Effector memory CD4-positive, alpha-beta T cell (primary cell): Measurements from ENCODE around the gene CLDN34.

ENCODE experiments used
- DNase-seq, 3 donors: peaks; one replicate each; pipeline ENCODE4 v3.0.0-alpha.2; 2020
- H3K27ac ChIP-seq: 2 replicates; pipeline ENCODE4 v1.7.0; 2013; ENCODE audit warnings: mild to moderate bottlenecking, low read length, moderate library complexity; ENCODE audit not compliant: insufficient read depth, poor library complexity, severe bottlenecking
- H3K27me3 ChIP-seq: replicated peaks from 2 replicates; pipeline ENCODE4 v1.7.0; 2013; ENCODE audit warnings: mild to moderate bottlenecking, low read length; ENCODE audit not compliant: insufficient read depth, control insufficient read depth, poor library complexity, severe bottlenecking
- H3K36me3 ChIP-seq: 2 replicates; pipeline ENCODE4 v1.7.0; 2013; ENCODE audit warnings: mild to moderate bottlenecking, low read length, moderate library complexity; ENCODE audit not compliant: control insufficient read depth, insufficient read depth
- H3K4me1 ChIP-seq: 2 replicates; pipeline ENCODE4 v1.7.0; 2013; ENCODE audit warnings: low read length, mild to moderate bottlenecking; ENCODE audit not compliant: control insufficient read depth, insufficient read depth, poor library complexity, severe bottlenecking
- H3K4me3 ChIP-seq: 2 replicates; pipeline ENCODE4 v1.7.0; 2013; ENCODE audit warnings: low read length, low read depth, mild to moderate bottlenecking; ENCODE audit not compliant: insufficient read depth, poor library complexity, severe bottlenecking
- H3K9me3 ChIP-seq: 2 replicates; pipeline ENCODE4 v1.7.0; 2013; ENCODE audit warnings: mild to moderate bottlenecking, low read length, moderate library complexity; ENCODE audit not compliant: control insufficient read depth

The CLDN34 gene

GRCh38 chrX:9997524-9997923 lies 30.4 kb downstream of the CLDN34 start:
- no peaks in the 10 kb centered on the region for H3K27me3 ChIP-seq
- DNase-seq, result peak in 1 of 3 donors; percentile 13
- H3K4me1 ChIP-seq, result no peaks in the 10 kb centered on the region
- no peaks in the 10 kb centered on the region for H3K9me3 ChIP-seq
- H3K4me3 ChIP-seq, result no peak overlapping the region
- no peaks in the 10 kb centered on the region for H3K36me3 ChIP-seq
- no peak overlapping the region for H3K27ac ChIP-seq

GRCh38 chrX:10001496-10001895 lies 34.3 kb downstream of the CLDN34 start:
- no peaks in the 10 kb centered on the region for H3K4me1 ChIP-seq
- DNase-seq, result no peak
- H3K9me3 ChIP-seq, result no peaks in the 10 kb centered on the region
- H3K36me3 ChIP-seq, result no peaks in the 10 kb centered on the region
- no peak overlapping the region for H3K4me3 ChIP-seq
- H3K27ac ChIP-seq, result no peak overlapping the region
- H3K27me3 ChIP-seq, result no peaks in the 10 kb centered on the region

GRCh38 chrX:10004832-10005475 lies 37.8 kb downstream of the CLDN34 start:
- Histone ChIP-seq H3K4me3 (no peak overlapping the region), H3K4me1 (no peaks in the 10 kb centered on the region), H3K36me3 (no peaks in the 10 kb centered on the region), H3K9me3 (no peaks in the 10 kb centered on the region), H3K27me3 (no peaks in the 10 kb centered on the region), H3K27ac (no peak overlapping the region)
- no peak for DNase-seq

GRCh38 chrX:10006086-10006485 lies 38.9 kb downstream of the CLDN34 start:
- no peak for DNase-seq
- Histone ChIP-seq H3K27me3 (no peaks in the 10 kb centered on the region), H3K4me3 (no peak overlapping the region), H3K9me3 (no peaks in the 10 kb centered on the region), H3K27ac (no peak overlapping the region), H3K4me1 (peaks cover 2% of the 10 kb centered on the region), H3K36me3 (no peaks in the 10 kb centered on the region)

- Histone ChIP-seq H3K9me3 (no peaks in the 10 kb centered on the region), H3K27ac (no peak overlapping the region), H3K4me1 (peaks cover 6% of the 10 kb centered on the region), H3K4me3 (no peak overlapping the region), H3K36me3 (no peaks in the 10 kb centered on the region), H3K27me3 (no peaks in the 10 kb centered on the region)
- DNase-seq, result no peak
Measured at GRCh38 chrX:10006770-10007169, 39.6 kb downstream of the CLDN34 start.

GRCh38 chrX:10007621-10008020 lies 40.5 kb downstream of the CLDN34 start:
- H3K4me1 ChIP-seq, result peaks cover 7% of the 10 kb centered on the region
- no peaks in the 10 kb centered on the region for H3K27me3 ChIP-seq
- no peaks in the 10 kb centered on the region for H3K9me3 ChIP-seq
- no peaks in the 10 kb centered on the region for H3K36me3 ChIP-seq
- H3K27ac ChIP-seq, result no peak overlapping the region
- DNase-seq, result no peak
- H3K4me3 ChIP-seq, result no peak overlapping the region

GRCh38 chrX:10008483-10009056 lies 41.4 kb downstream of the CLDN34 start:
- H3K4me3 ChIP-seq, result no peak overlapping the region
- H3K27ac ChIP-seq, result no peak overlapping the region
- peaks cover 7% of the 10 kb centered on the region for H3K4me1 ChIP-seq
- no peaks in the 10 kb centered on the region for H3K27me3 ChIP-seq
- no peaks in the 10 kb centered on the region for H3K9me3 ChIP-seq
- no peak for DNase-seq
- no peaks in the 10 kb centered on the region for H3K36me3 ChIP-seq

- H3K27ac ChIP-seq, result no peak overlapping the region
- H3K36me3 ChIP-seq, result no peaks in the 10 kb centered on the region
- no peak for DNase-seq
- H3K4me3 ChIP-seq, result no peak overlapping the region
- H3K9me3 ChIP-seq, result no peaks in the 10 kb centered on the region
- H3K4me1 ChIP-seq, result peaks cover 7% of the 10 kb centered on the region
- H3K27me3 ChIP-seq, result no peaks in the 10 kb centered on the region
Measured at GRCh38 chrX:10009741-10010140, 42.6 kb downstream of the CLDN34 start.

GRCh38 chrX:10010686-10011085 lies 43.5 kb downstream of the CLDN34 start:
- peaks cover 7% of the 10 kb centered on the region for H3K4me1 ChIP-seq
- no peak overlapping the region for H3K27ac ChIP-seq
- H3K9me3 ChIP-seq, result no peaks in the 10 kb centered on the region
- H3K36me3 ChIP-seq, result no peaks in the 10 kb centered on the region
- no peak overlapping the region for H3K4me3 ChIP-seq
- DNase-seq, result no peak
- no peaks in the 10 kb centered on the region for H3K27me3 ChIP-seq

- no peaks in the 10 kb centered on the region for H3K27me3 ChIP-seq
- no peaks in the 10 kb centered on the region for H3K9me3 ChIP-seq
- H3K36me3 ChIP-seq, result no peaks in the 10 kb centered on the region
- H3K4me1 ChIP-seq, result peaks cover 11% of the 10 kb centered on the region
- DNase-seq, result no peak
- H3K27ac ChIP-seq, result no peak overlapping the region
- no peak overlapping the region for H3K4me3 ChIP-seq
Measured at GRCh38 chrX:10011261-10011931, 44.2 kb downstream of the CLDN34 start.
